GM18909 (cell line): Measurements from ENCODE around the gene ARSA.
A peak's percentile ranks its signal among the peaks of the same experiment; 100 is the strongest.
"Not testable (repeated sequence)": the region's sequence is repeated elsewhere in the genome, so short reads cannot be mapped to it uniquely, and the experiment has no call there.

Experiments
- ATAC-seq: cut with Tn5 transposase; IDR thresholded peaks from one replicate; pipeline ENCODE4 v1.9.1; 2021; ENCODE audit warnings: mild to moderate bottlenecking; ENCODE audit not compliant: unreplicated experiment, poor library complexity

Gene ARSA

GRCh38 chr22:50656122-50657070 is 28.4 kb upstream of the ARSA start:
- ATAC-seq = no peak

GRCh38 chr22:50654664-50655063 is 26.7 kb upstream of the ARSA start:
- ATAC-seq = not testable (repeated sequence)

DNA sequence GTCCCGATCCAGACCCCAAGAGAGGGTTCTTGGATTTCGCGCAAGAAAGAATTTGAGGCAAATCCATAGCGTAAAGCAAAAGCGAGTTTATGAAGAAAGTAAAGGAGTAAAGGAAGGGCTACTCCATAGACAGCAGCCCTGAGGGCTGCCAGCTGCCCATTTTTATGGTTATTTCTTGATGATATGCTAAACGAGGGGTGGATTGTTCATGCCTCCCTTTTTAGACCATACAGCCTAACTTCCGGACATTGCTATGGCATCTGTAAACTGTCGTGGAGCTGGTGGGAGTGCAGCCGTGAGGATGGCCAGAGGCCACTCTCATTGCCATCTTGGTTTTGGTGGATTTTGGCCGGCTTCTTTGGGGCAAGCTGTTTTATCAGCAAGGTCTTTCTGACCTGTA is 25.3 kb upstream of the ARSA start:
- ATAC-seq = no peak

GRCh38 chr22:50643821-50644101 is 15.8 kb upstream of the ARSA start:
- ATAC-seq = not testable (repeated sequence)

GRCh38 chr22:50643021-50643820 is 15.3 kb upstream of the ARSA start:
- ATAC-seq = not testable (repeated sequence)

GRCh38 chr22:50641696-50642607 is 14.0 kb upstream of the ARSA start:
- no peak for ATAC-seq

- no peak for ATAC-seq
Measured at GRCh38 chr22:50640857-50641647, 13.1 kb upstream of the ARSA start.

DNA sequence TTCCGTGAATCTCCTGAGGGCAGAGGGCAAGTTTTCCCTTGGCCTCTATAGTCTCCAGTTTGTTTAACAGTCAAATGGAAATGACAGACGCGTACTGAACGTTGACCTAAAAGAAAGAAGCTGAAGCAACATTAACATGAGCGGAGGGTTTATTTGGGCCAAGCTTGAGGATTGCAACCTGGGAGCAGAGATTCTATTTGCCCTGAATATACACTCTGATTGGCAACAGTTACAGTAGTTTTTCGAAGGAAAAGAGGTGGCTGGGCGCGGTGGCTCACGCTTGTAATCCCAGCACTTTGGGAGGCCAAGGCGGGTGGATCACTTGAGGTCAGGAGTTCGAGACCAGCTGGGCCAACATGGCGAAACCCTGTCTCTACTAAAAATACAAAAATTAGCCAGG is 12.3 kb upstream of the ARSA start:
- ATAC-seq = not testable (repeated sequence)

DNA sequence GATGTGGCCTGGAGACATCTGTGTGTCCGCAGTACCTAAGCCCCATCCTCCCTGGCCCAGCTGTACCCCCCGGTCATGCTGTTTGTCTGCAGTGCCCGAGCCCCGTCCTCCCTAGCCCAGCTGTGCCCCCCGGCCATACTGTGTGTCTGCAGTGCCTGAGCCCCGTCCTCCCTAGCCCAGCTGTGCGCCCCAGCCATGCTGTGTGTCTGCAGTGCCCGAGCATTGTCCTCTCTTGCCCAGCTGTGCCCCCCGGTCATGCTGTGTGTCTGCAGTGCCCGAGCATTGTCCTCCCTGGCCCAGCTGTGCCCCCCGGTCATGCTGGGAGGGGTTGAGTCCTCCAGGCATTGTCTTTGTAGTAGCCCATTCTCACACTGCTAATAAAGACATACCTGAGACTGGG is 7.6 kb upstream of the ARSA start:
- ATAC-seq = no peak

DNA sequence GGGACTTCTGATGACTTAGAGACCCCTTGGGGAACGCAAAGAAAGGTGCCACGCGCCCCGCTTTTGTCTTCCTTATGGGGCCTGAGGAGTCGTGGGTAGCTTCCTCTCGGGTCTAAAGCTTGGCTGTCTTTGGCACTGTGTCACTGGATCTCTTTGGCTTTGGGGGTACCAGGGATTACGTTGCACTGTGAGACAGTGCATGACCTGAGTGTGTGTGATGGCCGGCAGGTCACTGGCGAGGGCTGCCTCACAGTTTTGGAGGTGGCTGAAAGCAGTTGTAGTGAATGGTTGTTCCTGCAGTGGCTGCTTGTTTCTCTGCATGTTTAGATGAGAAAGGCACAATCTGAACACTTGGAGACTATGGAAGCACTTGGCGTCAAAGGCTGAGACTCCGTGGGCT is 5.8 kb upstream of the ARSA start:
- ATAC-seq = no peak

GRCh38 chr22:50633086-50633485 is 5.1 kb upstream of the ARSA start:
- no peak for ATAC-seq

- ATAC-seq = no peak
Measured at GRCh38 chr22:50630376-50630775, 2.4 kb upstream of the ARSA start.

DNA sequence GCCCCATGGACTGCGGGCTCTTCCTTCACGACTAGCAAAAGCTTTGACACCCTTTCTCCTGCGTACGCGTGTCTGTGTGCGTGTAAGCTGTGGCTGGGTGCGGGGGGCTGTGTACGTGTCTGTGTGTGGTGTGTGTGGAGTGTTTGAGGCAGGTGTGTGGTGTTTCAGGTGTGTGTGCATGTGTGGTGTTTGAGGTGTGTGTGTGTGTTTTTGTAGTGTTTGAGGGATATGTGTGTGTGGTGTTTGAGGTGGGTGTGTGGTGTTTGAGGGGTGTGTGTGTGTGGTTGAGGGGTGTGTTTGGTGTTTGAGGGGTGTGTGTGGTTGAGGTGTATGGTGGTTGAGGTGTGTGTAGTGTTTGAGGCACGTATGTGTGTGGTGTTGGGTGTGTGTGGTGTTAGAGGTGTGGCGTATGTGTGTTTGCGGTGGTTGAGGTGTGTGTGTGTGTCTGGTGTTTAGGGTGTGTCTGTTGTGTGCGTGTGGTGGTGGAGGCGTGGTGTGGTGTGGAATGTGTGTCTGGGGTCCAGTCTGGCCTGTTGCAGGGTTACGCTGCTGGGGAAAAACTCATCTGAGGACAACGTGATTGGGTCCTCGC is 687 bp upstream of the ARSA start:
- ATAC-seq = peak; percentile 5

- ATAC-seq = no peak
Measured at GRCh38 chr22:50626850-50627641, 906 bp downstream of the ARSA start.

GRCh38 chr22:50626314-50626849 is 1.6 kb downstream of the ARSA start:
- no peak for ATAC-seq

DNA sequence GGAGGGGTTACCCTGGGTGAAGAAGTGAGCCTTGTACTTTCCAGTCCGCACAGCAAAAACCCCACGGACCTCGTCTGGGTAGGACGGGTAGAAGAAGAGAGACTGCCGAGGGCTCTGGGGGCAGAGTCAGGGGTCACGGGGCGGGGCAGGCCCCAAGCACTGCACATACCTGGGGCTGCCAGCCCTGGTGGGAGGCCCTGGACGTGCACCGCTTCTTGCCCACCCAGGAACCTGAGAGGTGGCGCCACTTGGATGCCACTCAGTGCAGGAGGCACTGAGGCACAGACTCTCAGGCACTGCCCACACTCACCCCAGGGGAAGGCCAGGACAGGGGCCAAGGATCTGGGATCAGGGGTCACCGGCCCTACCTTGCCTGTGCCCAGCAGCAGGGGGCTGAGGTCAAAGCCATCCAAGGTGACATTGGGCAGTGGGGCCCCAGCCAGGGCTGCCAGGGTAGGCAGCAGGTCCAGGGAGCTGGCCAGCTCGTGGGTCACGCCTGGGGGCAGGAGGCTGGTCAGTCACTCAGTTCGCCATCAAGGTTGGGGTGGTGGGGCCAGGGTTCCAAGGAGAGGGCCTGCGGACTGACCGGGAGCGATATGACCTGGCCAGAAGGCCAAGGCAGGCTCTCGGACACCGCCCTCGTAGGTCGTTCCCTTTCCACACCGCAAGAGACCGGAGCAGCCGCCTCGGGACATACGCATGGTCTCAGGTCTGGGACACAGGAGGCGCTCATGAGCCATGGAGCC is 2.2 kb downstream of the ARSA start:
- no peak for ATAC-seq

DNA sequence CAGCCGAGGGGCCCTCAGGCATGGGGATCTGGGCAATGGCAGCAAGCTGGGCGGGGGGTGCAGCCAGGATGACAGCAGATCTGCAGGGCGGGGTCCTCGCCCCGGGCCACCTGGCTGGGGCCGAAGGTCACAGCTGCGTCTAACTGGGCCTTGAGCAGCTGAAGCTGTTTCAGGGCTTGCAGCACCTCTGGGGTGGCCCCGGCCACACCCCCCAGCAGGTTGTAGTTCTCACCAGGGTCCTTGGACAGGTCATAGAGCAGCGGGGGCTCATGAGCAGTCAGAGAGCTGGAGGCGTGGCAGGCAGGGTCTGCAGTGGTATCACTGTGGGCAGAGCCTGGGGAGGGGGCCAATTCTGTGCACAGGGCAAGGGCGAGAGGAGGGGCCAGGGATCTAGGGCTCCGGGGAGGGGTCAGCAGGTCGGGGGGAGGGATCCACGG is 2.8 kb downstream of the ARSA start:
- no peak for ATAC-seq
